Neutrophil (primary cell): ENCODE results near the gene ARFRP1.
A peak's percentile ranks its signal among the peaks of the same experiment; 100 is the strongest.

ENCODE experiments used
- H3K27ac ChIP-seq: fragments of 200-600 bp; sonication (generic); 2 replicates; pipeline ENCODE4 v1.5.1; 2016; ENCODE audit warnings: mild to moderate bottlenecking, moderate library complexity
- H3K27me3 ChIP-seq: fragments of 200-600 bp; sonication (generic); 2 replicates; pipeline ENCODE4 v1.6.0; 2016; ENCODE audit warnings: mild to moderate bottlenecking
- H3K36me3 ChIP-seq: fragments of 200-600 bp; sonication (generic); 2 replicates; pipeline ENCODE4 v1.5.1; 2017
- H3K4me1 ChIP-seq, 2 experiments: fragments of 200-600 bp in 1 of 2; sonication (generic) in 1 of 2; 1 replicate in 1 of 2; 2 replicates in 1 of 2; pipeline versions ENCODE4 v1.5.1 to v1.6.1; 2013 to 2016; ENCODE audit warnings: low read depth in 1 of 2, low read length in 1 of 2, mild to moderate bottlenecking in 1 of 2, moderate library complexity in 1 of 2; ENCODE audit not compliant: control insufficient read depth in 1 of 2, insufficient read depth in 1 of 2
- H3K4me3 ChIP-seq, 2 experiments: fragments of 200-600 bp in 1 of 2; sonication (generic) in 1 of 2; 1 replicate in 1 of 2; 2 replicates in 1 of 2; pipeline ENCODE4 v1.5.1; 2013 to 2016; ENCODE audit warnings: low read depth in 1 of 2, low read length in 1 of 2, mild to moderate bottlenecking in 1 of 2, moderate library complexity in 1 of 2
- H3K9me3 ChIP-seq: fragments of 200-600 bp; sonication (generic); 2 replicates; pipeline ENCODE4 v1.5.1; 2016
- CTCF ChIP-seq: fragments of 200-600 bp; sonication (generic); IDR thresholded peaks from 2 replicates; pipeline ENCODE4 v1.5.1; 2016; ENCODE audit warnings: antibody characterized with exemption

ARFRP1 gene

GRCh38 chr20:63707558-63708300, at the start of gene ARFRP1, which contains the start of gene ZGPAT:
Gene ARFRP1, minus strand, starts transcription at chr20:63707976. Its CDS starts 885 bp downstream, at chr20:63707091.
Gene ZGPAT, plus strand, starts transcription at chr20:63708039. Its CDS starts 542 bp downstream, at chr20:63708581.
- peaks cover 27 to 31% of the 10 kb centered on the region in 2 experiments for H3K4me1 ChIP-seq
- TF ChIP-seq CTCF: peak; percentile 46
- no peaks in the 10 kb centered on the region for H3K9me3 ChIP-seq
- peak within 1 kb of the TSS; percentile 74 to 86 for H3K4me3 ChIP-seq
- H3K27me3 ChIP-seq: no peaks in the 10 kb centered on the region
- H3K27ac ChIP-seq: peak within 1 kb of the TSS; percentile 86
- H3K36me3 ChIP-seq: peaks cover 68% of the 10 kb centered on the region

- Histone ChIP-seq H3K36me3 (no peaks in the 10 kb centered on the region), H3K4me1 (no peaks in the 10 kb centered on the region), H3K4me3 (no peak overlapping the region), H3K27me3 (no peaks in the 10 kb centered on the region), H3K27ac (no peak overlapping the region), H3K9me3 (no peaks in the 10 kb centered on the region)
- no peak for TF ChIP-seq CTCF
Measured at GRCh38 chr20:63756648-63756991, 48.8 kb upstream of the ARFRP1 start.

- Histone ChIP-seq H3K36me3 (no peaks in the 10 kb centered on the region), H3K4me3 (no peak overlapping the region), H3K4me1 (no peaks in the 10 kb centered on the region), H3K27me3 (peaks cover 3% of the 10 kb centered on the region), H3K9me3 (no peaks in the 10 kb centered on the region), H3K27ac (no peak overlapping the region)
- TF ChIP-seq CTCF: no peak
Measured at GRCh38 chr20:63755933-63756647, 48.3 kb upstream of the ARFRP1 start.

GRCh38 chr20:63754008-63754407, 46.2 kb upstream of the ARFRP1 start:
- Histone ChIP-seq H3K27ac (no peak overlapping the region), H3K36me3 (no peaks in the 10 kb centered on the region), H3K4me1 (no peaks in the 10 kb centered on the region), H3K4me3 (no peak overlapping the region), H3K27me3 (peaks cover 17% of the 10 kb centered on the region), H3K9me3 (no peaks in the 10 kb centered on the region)
- no peak for TF ChIP-seq CTCF

GRCh38 chr20:63753381-63753780, 45.6 kb upstream of the ARFRP1 start:
- H3K27me3 ChIP-seq: peaks cover 17% of the 10 kb centered on the region
- no peak for TF ChIP-seq CTCF
- no peaks in the 10 kb centered on the region for H3K4me1 ChIP-seq
- no peaks in the 10 kb centered on the region for H3K36me3 ChIP-seq
- H3K27ac ChIP-seq: no peak overlapping the region
- no peaks in the 10 kb centered on the region for H3K9me3 ChIP-seq
- no peak overlapping the region for H3K4me3 ChIP-seq
